Bronchial epithelial cell (primary cell): ENCODE data around the gene INPP4A. TPM values are rescaled to one million over a fixed set of nuclear protein-coding genes. Genes with fewer than 3 reads are reported as not detected.

Source experiments
- DNase-seq: peaks from one replicate; pipeline ENCODE4 v3.0.0-alpha.2; 2010; ENCODE audit warnings: low read depth
- FAIRE-seq: peaks from 2 replicates; lab custom pipeline; 2011; peaks lifted over from hg19 to GRCh38; lab: Jason Lieb, UNC
- H3K27me3 ChIP-seq: 2 replicates; pipeline ENCODE4 v1.5.1; 2011; ENCODE audit warnings: low read length; ENCODE audit not compliant: control insufficient read depth, insufficient read depth
- H3K36me3 ChIP-seq: 2 replicates; pipeline ENCODE4 v1.5.1; 2011; ENCODE audit warnings: low read length; ENCODE audit not compliant: control insufficient read depth, insufficient read depth
- H3K4me3 ChIP-seq: 2 replicates; pipeline ENCODE4 v1.5.1; 2011; ENCODE audit warnings: mild to moderate bottlenecking, low read depth, low read length, control low read depth
- total RNA-seq: library from RNA; depleted of rRNA; stranded (reverse); fragments of >200 nt; gene quantifications from 2 replicates; pipeline ENCODE4 v1.2.1, GENCODE V29; 2014
- TF ChIP-seq, protein P1 (sequence below): IDR thresholded peaks from 2 replicates; pipeline ENCODE4 v1.5.1; 2011; ENCODE audit warnings: mild to moderate bottlenecking, moderate library complexity, low read length, control low read depth, inconsistent platforms; ENCODE audit not compliant: insufficient read depth, severe bottlenecking

Gene INPP4A
- total RNA-seq, 1 donor from 2014 or later = 18.2 TPM

DNA sequence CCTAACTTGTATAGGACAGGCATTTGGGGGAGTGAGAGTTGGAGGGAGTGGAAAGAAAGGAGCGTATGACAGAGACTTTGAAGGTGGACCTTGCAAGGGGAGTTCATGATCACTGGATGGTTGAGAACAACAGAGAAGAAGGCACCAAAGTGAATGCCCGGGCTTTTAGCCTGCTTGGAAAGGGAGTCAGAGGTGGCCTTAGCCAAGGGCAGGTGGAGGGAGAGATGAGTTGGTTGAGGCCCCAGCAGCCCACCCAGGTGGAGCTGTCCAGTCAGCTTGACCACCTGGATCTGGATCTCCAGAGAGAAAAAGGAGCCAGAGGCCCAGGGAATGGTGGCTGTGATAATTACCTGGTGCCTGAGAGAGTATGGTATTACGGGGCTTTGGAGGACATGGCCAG is 90.1 kb downstream of the INPP4A start:
- Histone ChIP-seq H3K36me3 (peaks cover 7% of the 10 kb centered on the region), H3K4me3 (no peak overlapping the region), H3K27me3 (no peaks in the 10 kb centered on the region)
- no peak for DNase-seq
- TF ChIP-seq, protein P1, sequence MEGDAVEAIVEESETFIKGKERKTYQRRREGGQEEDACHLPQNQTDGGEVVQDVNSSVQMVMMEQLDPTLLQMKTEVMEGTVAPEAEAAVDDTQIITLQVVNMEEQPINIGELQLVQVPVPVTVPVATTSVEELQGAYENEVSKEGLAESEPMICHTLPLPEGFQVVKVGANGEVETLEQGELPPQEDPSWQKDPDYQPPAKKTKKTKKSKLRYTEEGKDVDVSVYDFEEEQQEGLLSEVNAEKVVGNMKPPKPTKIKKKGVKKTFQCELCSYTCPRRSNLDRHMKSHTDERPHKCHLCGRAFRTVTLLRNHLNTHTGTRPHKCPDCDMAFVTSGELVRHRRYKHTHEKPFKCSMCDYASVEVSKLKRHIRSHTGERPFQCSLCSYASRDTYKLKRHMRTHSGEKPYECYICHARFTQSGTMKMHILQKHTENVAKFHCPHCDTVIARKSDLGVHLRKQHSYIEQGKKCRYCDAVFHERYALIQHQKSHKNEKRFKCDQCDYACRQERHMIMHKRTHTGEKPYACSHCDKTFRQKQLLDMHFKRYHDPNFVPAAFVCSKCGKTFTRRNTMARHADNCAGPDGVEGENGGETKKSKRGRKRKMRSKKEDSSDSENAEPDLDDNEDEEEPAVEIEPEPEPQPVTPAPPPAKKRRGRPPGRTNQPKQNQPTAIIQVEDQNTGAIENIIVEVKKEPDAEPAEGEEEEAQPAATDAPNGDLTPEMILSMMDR = no peak
- no peak for FAIRE-seq

DNA sequence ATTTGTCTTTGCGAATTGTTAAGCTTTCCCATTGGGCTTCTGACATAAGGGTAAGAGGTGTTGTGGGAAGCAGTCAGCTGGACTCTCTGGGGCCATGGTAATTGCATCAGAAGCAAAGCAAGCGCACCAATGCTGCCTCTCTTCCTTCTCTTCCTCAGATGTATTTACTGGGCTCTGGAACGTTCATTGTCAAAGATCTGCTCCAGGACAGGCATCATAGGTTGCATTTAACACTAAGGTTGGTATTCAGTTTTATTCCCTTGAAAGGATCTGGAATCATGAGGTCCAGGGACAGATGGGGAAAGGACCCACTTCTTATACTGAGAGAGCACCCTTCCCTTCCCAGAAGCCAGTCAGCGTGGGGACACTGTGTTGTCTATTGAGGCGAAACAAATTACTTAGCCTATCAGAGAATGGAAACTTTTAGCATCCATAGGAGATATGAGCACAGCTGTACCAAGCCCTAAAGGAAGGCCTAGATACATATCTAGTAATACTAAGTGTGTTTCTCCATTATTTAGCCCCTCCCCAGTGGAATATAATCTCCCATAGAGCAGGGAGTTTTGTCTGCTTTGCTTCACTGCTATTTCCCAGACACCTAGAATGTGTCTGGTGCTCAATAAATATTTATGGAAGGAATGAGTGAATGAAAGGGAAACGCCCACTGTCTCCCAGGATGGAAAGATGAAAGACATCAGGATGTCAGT is 91.5 kb downstream of the INPP4A start:
- H3K4me3 ChIP-seq = no peak overlapping the region
- H3K27me3 ChIP-seq = no peaks in the 10 kb centered on the region
- TF ChIP-seq, protein P1 = no peak
- FAIRE-seq (no peak), DNase-seq (no peak)
- peaks cover 7% of the 10 kb centered on the region for H3K36me3 ChIP-seq

DNA sequence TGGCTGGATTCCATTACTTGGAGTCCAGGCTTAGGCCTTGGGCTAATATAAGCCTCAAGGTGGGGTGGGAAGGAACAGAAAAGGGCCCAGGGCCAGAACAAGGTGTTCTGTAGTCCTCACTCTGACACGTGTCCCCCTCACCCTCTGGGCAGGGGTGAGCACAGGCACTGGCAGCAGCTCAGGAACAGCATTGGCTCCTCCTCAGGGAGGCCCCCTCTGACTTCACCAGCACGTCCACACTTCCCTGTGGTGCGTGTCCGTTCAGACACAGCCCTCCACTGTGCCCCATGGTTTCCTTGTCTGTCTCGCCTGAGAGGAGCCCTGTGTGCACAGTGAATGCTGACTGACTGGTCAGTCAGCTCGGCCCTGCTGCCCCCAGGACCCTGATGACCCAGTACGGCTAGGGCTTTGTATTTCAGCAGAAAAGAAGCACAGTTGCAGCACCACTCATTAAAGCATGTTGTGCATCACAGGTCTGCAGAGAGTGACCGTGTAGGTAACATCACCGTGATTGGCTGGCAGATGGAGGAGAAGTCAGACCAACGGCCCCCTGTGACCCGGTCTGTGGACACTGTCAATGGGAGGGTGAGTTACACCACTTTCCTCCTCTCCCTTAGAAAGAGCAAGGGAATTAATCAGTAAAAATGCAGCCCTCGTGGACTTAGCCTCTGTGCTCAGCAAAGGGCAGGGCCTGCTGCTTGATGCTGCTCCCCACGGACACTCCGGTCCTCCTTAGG is 92.9 kb downstream of the INPP4A start:
- TF ChIP-seq, protein P1 = no peak
- no peaks in the 10 kb centered on the region for H3K27me3 ChIP-seq
- no peak for DNase-seq
- H3K36me3 ChIP-seq = peaks cover 9% of the 10 kb centered on the region
- FAIRE-seq = no peak
- no peak overlapping the region for H3K4me3 ChIP-seq

DNA sequence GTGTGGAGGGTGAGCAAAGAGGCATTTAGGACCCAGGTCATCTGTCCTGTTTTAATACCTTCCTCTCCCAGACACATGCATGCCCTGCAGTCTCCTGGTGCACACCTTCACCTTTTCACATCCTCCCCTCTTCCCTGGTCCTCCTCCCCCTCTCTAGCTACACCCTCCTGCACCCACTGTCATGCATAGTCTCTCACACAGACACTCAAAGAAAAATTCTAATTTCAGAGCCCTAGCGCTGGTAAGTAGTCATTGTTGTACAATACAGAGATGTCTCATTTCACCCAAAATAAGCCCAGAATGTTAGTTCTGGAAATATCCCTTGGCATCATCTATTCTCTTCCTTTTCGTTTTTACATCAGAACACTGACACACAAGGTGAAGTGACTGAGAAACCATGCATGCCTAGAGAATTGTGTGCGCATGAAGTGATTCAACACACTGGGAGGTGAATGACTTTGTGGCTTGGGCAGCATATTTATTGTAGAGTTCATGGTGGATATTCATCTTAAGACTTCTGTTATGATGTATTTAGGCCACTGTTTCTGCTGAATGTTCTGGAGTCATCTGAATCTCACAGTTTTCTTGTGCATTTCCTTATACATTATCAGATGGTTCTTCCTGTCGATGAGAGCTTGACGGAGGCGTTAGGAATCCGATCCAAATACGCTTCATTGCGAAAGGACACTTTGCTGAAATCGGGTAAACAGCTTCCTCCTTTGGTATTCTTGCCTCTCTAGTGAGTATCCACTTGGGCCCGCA is 93.8 kb downstream of the INPP4A start:
- FAIRE-seq = no peak
- no peaks in the 10 kb centered on the region for H3K27me3 ChIP-seq
- peaks cover 11% of the 10 kb centered on the region for H3K36me3 ChIP-seq
- TF ChIP-seq, protein P1 = no peak
- H3K4me3 ChIP-seq = no peak overlapping the region
- DNase-seq = no peak

DNA sequence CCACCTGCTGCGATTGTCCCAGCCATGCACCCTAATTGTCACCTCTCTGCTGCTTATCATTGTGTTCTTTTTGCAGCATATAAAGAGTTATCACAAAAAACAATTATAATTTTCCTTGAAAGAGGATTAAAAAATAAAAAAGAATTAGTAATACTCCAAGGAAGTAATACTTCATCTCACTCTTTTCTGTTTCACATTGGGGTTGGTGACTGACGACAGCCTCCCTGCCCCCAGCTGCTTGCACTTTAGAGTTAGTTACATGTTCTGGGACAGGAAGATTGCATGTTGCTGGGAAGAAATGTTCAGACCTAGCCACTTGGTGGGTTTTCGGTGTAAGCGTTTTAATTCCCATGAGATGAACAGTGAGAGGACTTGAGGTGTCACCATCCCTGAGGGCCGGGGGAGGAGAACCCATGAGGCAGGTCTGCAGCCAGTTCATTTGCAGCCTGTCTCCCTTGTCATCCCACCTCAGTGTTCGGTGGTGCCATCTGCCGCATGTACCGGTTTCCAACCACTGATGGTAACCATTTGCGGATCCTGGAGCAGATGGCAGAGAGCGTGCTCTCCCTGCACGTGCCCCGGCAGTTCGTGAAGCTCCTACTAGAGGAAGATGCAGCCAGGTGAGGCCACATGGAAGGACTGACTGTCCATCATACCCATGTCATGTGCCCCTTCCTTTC is 94.5 kb downstream of the INPP4A start:
- Histone ChIP-seq H3K36me3 (peaks cover 11% of the 10 kb centered on the region), H3K4me3 (no peak overlapping the region), H3K27me3 (no peaks in the 10 kb centered on the region)
- TF ChIP-seq, protein P1 = no peak
- FAIRE-seq = no peak
- DNase-seq = no peak
